Stimulated activated CD8-positive, alpha-beta memory T cell treated with anti-CD3 and anti-CD28 coated beads, Interleukin-12 subunit alpha, Interleukin-12 subunit beta, amount 100 ng/mL, for 1 hour (primary cell): ENCODE measurements around the gene PLOD3.
A peak's percentile ranks its signal among the peaks of the same experiment; 100 is the strongest.

Experiments used
- DNase-seq: peaks from one replicate; pipeline ENCODE4 v3.0.0-alpha.2; 2020; ENCODE audit warnings: low read depth

The PLOD3 gene

GRCh38 chr7:101180130-101180755 lies 37.1 kb downstream of the PLOD3 start, which contains the start of gene NAT16:
TSS of gene NAT16 (minus strand) at chr7:101180293. CDS start at chr7:101174807, 5,486 bp downstream.
- no peak for DNase-seq

- no peak for DNase-seq
Measured at GRCh38 chr7:101179713-101180112, 37.7 kb downstream of the PLOD3 start.

- no peak for DNase-seq
Measured at GRCh38 chr7:101179117-101179516, 38.3 kb downstream of the PLOD3 start.

GRCh38 chr7:101177644-101178043 lies 39.7 kb downstream of the PLOD3 start:
- DNase-seq, result no peak

GRCh38 chr7:101175664-101176063 lies 41.7 kb downstream of the PLOD3 start:
- no peak for DNase-seq

- no peak for DNase-seq
Measured at GRCh38 chr7:101174322-101174854, 43.0 kb downstream of the PLOD3 start.

- DNase-seq, result no peak
Measured at GRCh38 chr7:101173752-101174244, 43.6 kb downstream of the PLOD3 start.

- no peak for DNase-seq
Measured at GRCh38 chr7:101172854-101173751, 44.3 kb downstream of the PLOD3 start.

GRCh38 chr7:101172005-101172853 lies 45.2 kb downstream of the PLOD3 start:
- DNase-seq, result no peak

GRCh38 chr7:101171442-101171837 lies 45.9 kb downstream of the PLOD3 start:
- no peak for DNase-seq

GRCh38 chr7:101170617-101171441 lies 46.6 kb downstream of the PLOD3 start:
- DNase-seq, result no peak

- peak; percentile 73 for DNase-seq
Measured at GRCh38 chr7:101169838-101170551, 47.4 kb downstream of the PLOD3 start.

- DNase-seq, result no peak
Measured at GRCh38 chr7:101169110-101169837, 48.1 kb downstream of the PLOD3 start.

GRCh38 chr7:101168412-101169049 lies 48.9 kb downstream of the PLOD3 start:
- DNase-seq, result no peak

GRCh38 chr7:101167645-101168411 lies 49.6 kb downstream of the PLOD3 start:
- no peak for DNase-seq

GRCh38 chr7:101166909-101167644 lies 50.3 kb downstream of the PLOD3 start:
- DNase-seq, result no peak

- no peak for DNase-seq
Measured at GRCh38 chr7:101166648-101166908, 50.8 kb downstream of the PLOD3 start.
